Fibroblast of the aortic adventitia (primary cell): Measurements from ENCODE around the gene APCDD1. TPM values are rescaled to one million over a fixed set of nuclear protein-coding genes. Genes with fewer than 3 reads are reported as not detected.

Source experiments
- DNase-seq: peaks from one replicate; pipeline ENCODE4 v3.0.0-alpha.2; 2010; ENCODE audit warnings: low read depth
- H3K4me3 ChIP-seq: 2 replicates; pipeline ENCODE4 v1.5.1; 2011; ENCODE audit warnings: low read depth, mild to moderate bottlenecking, control low read depth, low read length, moderate library complexity
- total RNA-seq: library from RNA; depleted of rRNA; stranded (reverse); fragments of >200 nt; gene quantifications from 2 replicates; pipeline ENCODE4 v1.2.3, GENCODE V29; 2012; ENCODE audit warnings: low replicate concordance
- TF ChIP-seq, protein P1 (sequence below): IDR thresholded peaks from 2 replicates; pipeline ENCODE4 v1.5.1; 2011; ENCODE audit warnings: mild to moderate bottlenecking, low read length, control low read depth, inconsistent platforms; ENCODE audit not compliant: insufficient read depth

APCDD1 gene
- total RNA-seq, 1 donor = 0.09 TPM

DNA sequence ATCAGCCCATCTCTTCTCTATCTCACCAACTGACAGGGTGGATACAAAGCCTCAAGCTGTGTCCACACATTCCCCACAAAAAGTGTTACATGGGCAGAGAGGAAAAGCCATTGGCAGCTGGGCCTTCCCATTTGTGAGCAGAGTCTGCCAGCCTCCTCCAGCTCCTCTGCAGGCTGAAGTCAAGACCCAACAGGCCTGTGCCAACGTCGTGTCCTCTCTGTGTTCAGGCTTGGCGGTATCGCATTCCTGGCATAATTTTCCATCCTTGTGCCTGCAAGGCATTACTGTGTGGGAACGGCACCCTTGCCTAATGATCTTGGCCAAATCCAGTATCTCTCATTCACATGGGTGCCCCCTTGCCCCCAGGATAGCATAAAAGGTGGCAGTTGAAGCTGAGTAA, 41.5 kb upstream of the APCDD1 start:
- no peak for DNase-seq
- TF ChIP-seq, protein P1, sequence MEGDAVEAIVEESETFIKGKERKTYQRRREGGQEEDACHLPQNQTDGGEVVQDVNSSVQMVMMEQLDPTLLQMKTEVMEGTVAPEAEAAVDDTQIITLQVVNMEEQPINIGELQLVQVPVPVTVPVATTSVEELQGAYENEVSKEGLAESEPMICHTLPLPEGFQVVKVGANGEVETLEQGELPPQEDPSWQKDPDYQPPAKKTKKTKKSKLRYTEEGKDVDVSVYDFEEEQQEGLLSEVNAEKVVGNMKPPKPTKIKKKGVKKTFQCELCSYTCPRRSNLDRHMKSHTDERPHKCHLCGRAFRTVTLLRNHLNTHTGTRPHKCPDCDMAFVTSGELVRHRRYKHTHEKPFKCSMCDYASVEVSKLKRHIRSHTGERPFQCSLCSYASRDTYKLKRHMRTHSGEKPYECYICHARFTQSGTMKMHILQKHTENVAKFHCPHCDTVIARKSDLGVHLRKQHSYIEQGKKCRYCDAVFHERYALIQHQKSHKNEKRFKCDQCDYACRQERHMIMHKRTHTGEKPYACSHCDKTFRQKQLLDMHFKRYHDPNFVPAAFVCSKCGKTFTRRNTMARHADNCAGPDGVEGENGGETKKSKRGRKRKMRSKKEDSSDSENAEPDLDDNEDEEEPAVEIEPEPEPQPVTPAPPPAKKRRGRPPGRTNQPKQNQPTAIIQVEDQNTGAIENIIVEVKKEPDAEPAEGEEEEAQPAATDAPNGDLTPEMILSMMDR = no peak
- H3K4me3 ChIP-seq = no peak overlapping the region

DNA sequence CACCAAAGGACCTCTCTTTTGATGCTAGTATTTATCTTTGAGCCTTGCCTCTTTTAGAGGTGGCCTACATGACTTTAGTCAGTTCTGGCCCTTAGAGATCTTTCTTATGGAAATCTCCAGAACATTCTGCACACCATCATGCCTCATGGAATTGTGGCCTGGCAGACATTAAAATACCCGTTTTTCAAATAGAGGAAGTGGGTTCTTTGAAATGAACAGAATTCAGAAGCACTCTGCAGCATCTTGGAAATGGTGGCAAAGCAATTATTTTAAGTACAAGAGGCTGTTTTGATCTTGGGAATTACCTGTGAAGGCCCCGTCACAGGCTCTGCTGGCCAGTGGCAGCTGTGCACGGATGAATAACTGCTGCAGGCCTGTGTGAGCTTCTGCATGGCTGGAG, 40.7 kb upstream of the APCDD1 start:
- H3K4me3 ChIP-seq = no peak overlapping the region
- no peak for DNase-seq
- TF ChIP-seq, protein P1 = no peak

DNA sequence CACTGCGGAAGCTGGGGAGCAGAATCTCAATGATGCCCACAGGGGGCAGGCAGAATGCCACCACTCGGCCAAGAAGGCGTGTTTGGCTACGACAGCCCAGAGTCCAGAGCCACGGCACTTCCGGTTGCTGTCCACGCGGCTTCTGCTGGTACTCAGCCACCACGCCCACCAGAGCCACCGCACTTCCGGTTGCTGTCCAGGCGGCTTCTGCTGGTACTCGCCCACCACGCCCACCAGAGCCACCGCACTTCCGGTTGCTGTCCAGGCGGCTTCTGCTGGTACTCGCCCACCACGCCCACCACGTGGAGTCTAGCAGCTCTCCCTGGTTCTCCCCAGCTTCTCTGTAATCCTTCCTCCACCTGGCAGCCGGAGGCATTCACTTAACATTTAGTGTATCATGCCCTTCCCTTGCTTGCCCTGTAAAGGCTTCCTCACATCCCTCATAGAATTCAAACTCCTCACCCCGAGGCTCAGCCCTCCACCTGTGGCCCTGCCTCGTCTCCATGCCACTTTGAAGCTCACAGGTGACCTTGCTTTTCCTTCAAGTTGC, 40.1 kb upstream of the APCDD1 start:
- TF ChIP-seq, protein P1 = no peak
- H3K4me3 ChIP-seq = no peak overlapping the region
- no peak for DNase-seq

DNA sequence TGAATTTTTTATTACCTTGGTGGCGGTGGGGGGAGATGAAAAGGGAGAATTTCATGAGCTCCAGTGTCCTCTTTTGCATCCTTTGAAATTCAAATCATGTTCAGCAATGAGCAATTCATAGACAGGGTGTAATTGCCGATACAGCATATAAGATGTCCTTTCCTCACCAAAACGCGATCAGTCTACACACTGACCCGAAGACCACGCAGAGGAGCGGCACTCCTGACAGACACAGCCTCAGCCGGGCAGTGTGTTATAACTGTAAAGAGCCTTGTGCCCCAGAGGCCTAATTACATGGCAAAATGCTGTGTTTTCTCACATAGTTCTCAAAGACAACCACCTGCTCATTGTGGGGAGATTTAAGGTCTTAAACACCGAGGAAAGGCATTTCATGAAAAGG, 38.4 kb upstream of the APCDD1 start:
- no peak for DNase-seq
- TF ChIP-seq, protein P1 = no peak
- H3K4me3 ChIP-seq = no peak overlapping the region

DNA sequence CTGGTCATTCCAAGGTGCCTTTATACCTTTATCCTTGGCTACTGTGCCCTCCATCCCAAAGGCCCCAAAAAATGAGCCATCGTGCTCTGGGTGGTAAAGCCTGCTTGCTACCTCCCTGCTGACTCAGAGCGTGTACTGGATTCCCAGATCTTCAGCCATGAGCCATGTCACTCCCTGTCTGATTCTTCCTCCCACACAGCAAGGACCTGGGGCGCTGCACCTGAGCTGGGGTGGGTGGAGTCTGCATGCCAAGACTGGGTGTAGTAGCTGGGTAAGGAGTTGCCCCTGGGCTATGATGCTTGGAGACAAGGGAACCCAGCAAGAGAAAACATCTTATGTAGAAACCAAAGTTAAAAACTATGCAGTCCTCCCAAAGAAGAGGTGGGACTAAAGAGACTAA, 37.2 kb upstream of the APCDD1 start:
- no peak for DNase-seq
- TF ChIP-seq, protein P1 = no peak

DNA sequence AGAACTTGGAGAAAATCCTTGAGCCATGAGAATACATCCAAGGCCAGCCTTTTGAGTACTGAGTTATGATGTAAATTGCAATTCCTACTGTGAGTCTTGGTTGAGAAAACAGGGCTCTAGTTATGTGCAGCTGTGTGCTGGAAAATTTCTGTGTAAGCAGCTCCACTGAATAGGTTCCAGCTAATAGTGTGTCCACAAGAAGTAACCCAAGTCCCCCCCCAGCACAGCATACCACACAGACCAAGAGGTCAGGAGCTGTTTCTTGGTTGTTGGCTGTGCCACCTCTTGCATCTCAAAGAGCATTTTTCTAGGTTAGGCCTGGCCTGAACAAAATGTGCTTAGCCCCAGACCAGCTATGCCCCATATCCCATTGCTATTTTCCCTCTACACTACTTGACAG, 36.8 kb upstream of the APCDD1 start:
- TF ChIP-seq, protein P1 = no peak

More for the DNA sequence above, 37.2 kb upstream of the APCDD1 start:
- H3K4me3 ChIP-seq = no peak overlapping the region

DNA sequence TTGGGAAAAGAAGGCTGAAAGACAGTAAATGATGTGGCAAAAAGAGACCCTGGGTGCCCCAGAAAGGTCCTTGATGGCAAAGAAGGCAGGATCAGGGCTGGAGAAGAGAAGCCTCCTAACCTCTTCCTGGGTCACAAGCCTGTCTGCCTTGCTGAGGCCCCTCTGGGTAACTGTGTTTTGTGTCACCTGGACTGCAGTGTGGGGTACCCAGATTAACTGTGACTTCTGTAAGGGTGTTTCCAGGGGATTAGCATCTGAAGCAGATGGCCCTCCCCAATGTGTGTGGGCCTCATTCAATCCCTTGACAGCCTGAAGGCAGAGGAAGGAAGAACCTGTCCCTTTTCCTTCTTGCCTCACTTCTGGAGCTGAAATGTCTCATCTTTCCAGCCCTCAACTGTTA, 35.6 kb upstream of the APCDD1 start:
- TF ChIP-seq, protein P1 = no peak
- no peak overlapping the region for H3K4me3 ChIP-seq
- no peak for DNase-seq

More for the DNA sequence above, 36.8 kb upstream of the APCDD1 start:
- no peak overlapping the region for H3K4me3 ChIP-seq
- DNase-seq = no peak
